SK-N-SH treated with all-trans-retinoic acid at 6 μM for 48 hours (cell line): ENCODE data around the gene TFAP2B.

Experiments used
- BACH2 ChIP-seq: fragments of 250-450 bp; sonication (Bioruptor Pico); IDR thresholded peaks from 2 replicates; pipeline ENCODE4 v1.9.0; 2021; ENCODE audit warnings: mild to moderate bottlenecking, borderline replicate concordance
- GLIS3 ChIP-seq: fragments of 250-450 bp; sonication (Bioruptor Pico); IDR thresholded peaks from 2 replicates; pipeline ENCODE4 v1.5.0; 2020; ENCODE audit warnings: mild to moderate bottlenecking, moderate library complexity
- ISL1 ChIP-seq: fragments of 250-450 bp; sonication (Bioruptor Pico); IDR thresholded peaks from 2 replicates; pipeline ENCODE4 v2.1.2; 2022; ENCODE audit warnings: mild to moderate bottlenecking, moderate library complexity
- PATZ1 ChIP-seq: fragments of 250-450 bp; sonication (Bioruptor Pico); IDR thresholded peaks from 2 replicates; pipeline ENCODE4 v1.8.0; 2020; ENCODE audit warnings: mild to moderate bottlenecking, moderate library complexity, borderline replicate concordance
- PPARA ChIP-seq: fragments of 250-450 bp; sonication (Bioruptor Pico); IDR thresholded peaks from 2 replicates; pipeline ENCODE4 v1.5.0; 2020; ENCODE audit warnings: mild to moderate bottlenecking, borderline replicate concordance
- ZC3H10 ChIP-seq: fragments of 250-450 bp; sonication (Bioruptor Pico); IDR thresholded peaks from 2 replicates; pipeline ENCODE4 v1.5.1; 2021; ENCODE audit warnings: mild to moderate bottlenecking, moderate library complexity

GRCh38 chr6:50780382-50780781, 38.3 kb upstream of the TFAP2B start:
- no peak for TF ChIP-seq PPARA (CRISPR knock-in tag)
- TF ChIP-seq ZC3H10 (CRISPR knock-in tag), result no peak
- TF ChIP-seq ISL1 (CRISPR knock-in tag), result no peak
- no peak for TF ChIP-seq GLIS3
- TF ChIP-seq BACH2 (CRISPR knock-in tag), result no peak
- no peak for TF ChIP-seq PATZ1 (CRISPR knock-in tag)
